ENCODE data around the gene ARHGAP44.
"Not testable (repeated sequence)": the region's sequence is repeated elsewhere in the genome, so short reads cannot be mapped to it uniquely, and the experiment has no call there.

ARHGAP44 gene

DNA sequence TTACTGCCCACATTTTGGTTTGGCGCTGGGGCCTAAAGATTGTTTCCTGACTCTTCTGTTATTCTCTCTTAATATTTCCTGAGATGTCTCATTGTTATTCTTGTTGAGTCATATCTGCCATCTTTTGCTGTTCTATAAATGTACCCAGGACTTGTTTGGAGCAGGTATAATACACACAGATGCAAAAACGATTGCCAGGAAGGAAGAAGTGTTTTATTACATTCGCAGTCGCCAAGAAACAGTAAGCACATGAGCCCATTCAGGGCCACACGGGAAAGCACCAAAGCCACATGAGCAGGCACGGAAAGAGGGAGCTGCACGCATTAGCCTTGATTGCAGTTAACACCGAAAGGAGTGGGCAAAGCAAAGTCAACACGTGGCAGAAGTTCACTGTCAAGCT is 70.2 kb downstream of the ARHGAP44 start:
- Histone ChIP-seq H3K27ac (ENCODE audit: low read depth, low read length) (no peak overlapping the region), H3K9ac (ENCODE audit: low read length) (no peak overlapping the region), H3K4me1 (ENCODE audit: control insufficient read depth, insufficient read depth, low read length) (no peaks in the 10 kb centered on the region), H3K36me3 (ENCODE audit: control insufficient read depth, insufficient read depth, low read length) (no peaks in the 10 kb centered on the region), H3K27me3 (ENCODE audit: control insufficient read depth, insufficient read depth, low read length) (no peaks in the 10 kb centered on the region), H3K4me3 (ENCODE audit: low read depth, low read length) (no peak overlapping the region), H3K9me3 (ENCODE audit: control insufficient read depth, insufficient read depth, low read depth, low read length) (peaks cover 4% of the 10 kb centered on the region; the same call in 1 of the 2 replicates)

DNA sequence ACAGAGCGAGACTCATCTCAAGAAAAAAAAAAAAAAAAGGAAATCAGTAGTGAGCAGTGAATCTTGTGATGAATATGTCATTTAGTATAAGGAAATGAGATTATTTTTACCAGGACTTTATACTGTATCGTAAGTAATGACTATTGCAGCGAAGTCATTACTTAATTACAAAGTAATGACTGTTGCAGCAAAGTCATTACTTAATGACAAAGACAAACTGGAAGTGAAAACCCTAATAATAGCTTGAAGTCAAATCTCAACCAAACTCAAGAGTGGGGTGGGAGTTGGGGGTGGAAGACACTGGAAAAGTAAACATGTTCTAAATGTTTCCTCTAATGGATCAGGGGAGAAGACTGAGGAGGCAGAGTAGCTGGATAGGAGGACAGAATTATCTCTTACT is 76.5 kb downstream of the ARHGAP44 start:
- Histone ChIP-seq H3K4me3 (ENCODE audit: low read depth, low read length) (no peak overlapping the region), H3K4me1 (ENCODE audit: control insufficient read depth, insufficient read depth, low read length) (no peaks in the 10 kb centered on the region), H3K27me3 (ENCODE audit: control insufficient read depth, insufficient read depth, low read length) (no peaks in the 10 kb centered on the region), H3K36me3 (ENCODE audit: control insufficient read depth, insufficient read depth, low read length) (no peaks in the 10 kb centered on the region), H3K9ac (ENCODE audit: low read length) (no peak overlapping the region), H3K9me3 (ENCODE audit: control insufficient read depth, insufficient read depth, low read depth, low read length) (no peaks in the 10 kb centered on the region), H3K27ac (ENCODE audit: low read depth, low read length) (no peak overlapping the region)

DNA sequence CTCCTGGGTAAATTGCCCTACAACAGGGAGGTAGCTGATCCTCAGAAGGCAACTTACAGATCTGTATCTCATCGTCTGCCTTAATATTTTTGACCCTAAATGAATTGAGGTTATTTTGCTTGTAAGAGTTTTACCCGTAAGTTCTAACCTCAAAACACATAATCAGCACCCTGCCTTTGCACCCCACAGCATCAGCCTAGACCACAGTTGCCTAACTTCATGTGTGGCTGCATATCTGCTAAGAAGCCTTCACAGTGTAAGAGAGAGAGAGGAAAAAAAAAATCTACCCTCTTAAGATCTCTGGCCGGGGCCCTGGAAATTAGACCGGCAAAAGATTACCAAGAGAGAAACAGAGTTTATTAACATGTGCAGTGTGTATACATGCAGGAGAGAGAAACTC is 76.9 kb downstream of the ARHGAP44 start:
- Histone ChIP-seq H3K27ac (ENCODE audit: low read depth, low read length) (no peak overlapping the region), H3K36me3 (ENCODE audit: control insufficient read depth, insufficient read depth, low read length) (no peaks in the 10 kb centered on the region), H3K9ac (ENCODE audit: low read length) (no peak overlapping the region), H3K27me3 (ENCODE audit: control insufficient read depth, insufficient read depth, low read length) (no peaks in the 10 kb centered on the region), H3K4me3 (ENCODE audit: low read depth, low read length) (no peak overlapping the region), H3K9me3 (ENCODE audit: control insufficient read depth, insufficient read depth, low read depth, low read length) (no peaks in the 10 kb centered on the region), H3K4me1 (ENCODE audit: control insufficient read depth, insufficient read depth, low read length) (no peaks in the 10 kb centered on the region)

DNA sequence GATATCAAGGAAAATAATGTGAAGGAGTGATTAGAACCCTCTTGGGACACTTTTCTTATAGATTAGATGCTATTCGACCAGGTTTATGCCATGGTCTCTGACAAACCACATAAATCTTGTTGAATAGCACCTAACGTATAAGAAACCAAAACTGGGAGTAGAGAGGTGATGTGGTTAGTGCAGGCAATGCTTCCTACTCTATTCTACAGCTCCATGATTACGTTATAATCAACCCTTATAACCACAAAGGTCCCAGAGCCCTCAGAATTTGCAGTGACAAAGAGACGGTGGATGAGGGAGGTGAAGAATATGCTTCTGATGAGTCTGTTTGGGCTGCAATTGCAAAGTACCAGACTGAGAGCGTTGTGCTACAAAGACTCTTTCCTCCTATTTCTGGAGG is 78.4 kb downstream of the ARHGAP44 start:
- Histone ChIP-seq H3K4me1 (ENCODE audit: control insufficient read depth, insufficient read depth, low read length) (no peaks in the 10 kb centered on the region), H3K36me3 (ENCODE audit: control insufficient read depth, insufficient read depth, low read length) (no peaks in the 10 kb centered on the region), H3K4me3 (ENCODE audit: low read depth, low read length) (no peak overlapping the region), H3K9me3 (ENCODE audit: control insufficient read depth, insufficient read depth, low read depth, low read length) (peaks cover 7% of the 10 kb centered on the region; the same call in 1 of the 2 replicates), H3K27ac (ENCODE audit: low read depth, low read length) (no peak overlapping the region), H3K27me3 (ENCODE audit: control insufficient read depth, insufficient read depth, low read length) (no peaks in the 10 kb centered on the region), H3K9ac (ENCODE audit: low read length) (no peak overlapping the region)

DNA sequence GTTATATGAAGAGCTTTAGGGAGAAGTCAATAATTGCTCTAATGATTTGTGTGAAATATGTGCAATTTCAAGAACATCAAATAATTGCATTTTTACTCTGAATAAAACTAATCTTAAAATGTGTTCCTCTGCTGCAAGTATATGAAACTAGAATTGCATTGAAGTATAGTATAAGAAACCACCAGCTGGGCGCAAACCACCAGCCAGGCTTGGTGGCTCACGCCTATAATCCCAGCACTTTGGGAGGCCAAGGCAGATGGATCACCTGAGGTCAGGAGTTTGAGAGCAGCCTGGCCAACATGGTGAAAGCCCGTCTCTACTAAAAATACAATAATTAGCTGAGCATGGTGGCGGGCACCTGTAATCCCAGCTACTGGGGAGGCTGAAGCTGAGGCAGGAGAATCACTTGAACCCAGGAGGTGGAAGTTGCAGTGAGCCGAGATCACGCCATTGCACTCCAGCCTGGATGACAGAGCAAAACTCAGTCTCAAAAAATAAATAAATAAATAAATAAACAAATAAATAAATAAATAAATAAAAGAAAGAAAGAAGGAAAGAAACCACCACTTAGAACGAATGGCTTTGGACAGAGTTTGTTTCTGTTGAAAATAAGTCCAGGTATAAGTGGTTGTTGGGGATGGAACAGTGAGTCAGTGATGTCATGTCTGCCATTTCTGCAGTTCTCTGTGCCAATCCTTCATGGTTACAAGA is 84.3 kb downstream of the ARHGAP44 start:
- not testable (repeated sequence) for H3K4me3 ChIP-seq (ENCODE audit: low read depth, low read length); H3K4me1 ChIP-seq (ENCODE audit: control insufficient read depth, insufficient read depth, low read length); H3K36me3 ChIP-seq (ENCODE audit: control insufficient read depth, insufficient read depth, low read length); H3K27ac ChIP-seq (ENCODE audit: low read depth, low read length); H3K27me3 ChIP-seq (ENCODE audit: control insufficient read depth, insufficient read depth, low read length); H3K9ac ChIP-seq (ENCODE audit: low read length); H3K9me3 ChIP-seq (ENCODE audit: control insufficient read depth, insufficient read depth, low read depth, low read length)

DNA sequence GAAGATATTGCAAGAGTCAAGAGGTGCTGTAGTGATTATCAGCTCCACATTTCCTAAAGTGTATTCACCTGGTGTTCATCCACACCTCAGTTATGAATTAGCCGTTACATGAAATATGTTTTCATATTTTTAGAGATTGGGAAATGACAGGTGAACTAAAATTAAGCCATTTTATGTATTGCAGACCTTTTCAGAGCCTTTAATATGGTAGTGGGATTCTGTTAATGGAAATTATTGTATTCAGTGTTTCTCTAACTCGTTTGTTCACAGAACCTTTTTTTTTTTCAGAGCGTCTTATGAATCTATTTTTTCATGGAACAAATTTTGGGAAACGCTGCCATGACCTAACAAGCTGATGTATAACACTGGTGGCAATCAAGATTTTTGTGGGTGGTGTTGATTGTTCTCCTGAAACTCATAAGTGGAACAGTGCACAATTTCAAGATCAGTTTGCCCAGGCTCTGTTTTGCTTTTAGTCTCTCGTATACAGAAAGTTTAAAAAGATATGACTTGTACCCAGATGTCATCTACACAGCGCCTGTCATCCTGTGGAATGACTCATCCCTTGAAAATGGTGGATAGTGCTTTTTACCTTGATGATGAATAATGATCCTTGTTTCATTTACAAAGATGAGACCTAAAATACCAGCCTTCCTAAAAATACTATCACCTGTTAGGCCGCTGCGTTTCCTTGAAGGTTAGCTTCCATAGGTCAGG is 88.8 kb downstream of the ARHGAP44 start:
- Histone ChIP-seq H3K36me3 (ENCODE audit: control insufficient read depth, insufficient read depth, low read length) (no peaks in the 10 kb centered on the region), H3K4me1 (ENCODE audit: control insufficient read depth, insufficient read depth, low read length) (no peaks in the 10 kb centered on the region), H3K4me3 (ENCODE audit: low read depth, low read length) (no peak overlapping the region), H3K27me3 (ENCODE audit: control insufficient read depth, insufficient read depth, low read length) (no peaks in the 10 kb centered on the region), H3K27ac (ENCODE audit: low read depth, low read length) (no peak overlapping the region), H3K9me3 (ENCODE audit: control insufficient read depth, insufficient read depth, low read depth, low read length) (no peaks in the 10 kb centered on the region), H3K9ac (ENCODE audit: low read length) (no peak overlapping the region)

DNA sequence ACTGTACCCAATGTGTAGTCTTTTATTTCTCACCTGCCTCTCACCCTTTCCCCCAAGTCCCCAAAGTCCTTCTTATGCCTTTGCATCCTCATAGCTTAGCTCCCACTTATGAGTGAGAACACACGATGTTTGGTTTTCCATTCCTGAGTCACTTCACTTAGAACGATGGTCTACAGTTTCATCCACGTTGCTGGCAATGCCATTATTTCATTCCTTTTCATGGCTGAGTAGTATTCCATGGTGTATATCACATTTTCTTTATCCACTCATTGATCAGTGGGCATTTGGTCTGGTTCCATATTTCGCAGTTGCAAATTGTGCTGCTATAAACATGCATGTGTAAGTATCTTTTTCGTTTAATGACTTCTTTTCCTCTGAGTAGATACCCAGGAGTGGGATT is 89.8 kb downstream of the ARHGAP44 start:
- not testable (repeated sequence) for H3K36me3 ChIP-seq (ENCODE audit: control insufficient read depth, insufficient read depth, low read length); H3K27ac ChIP-seq (ENCODE audit: low read depth, low read length); H3K27me3 ChIP-seq (ENCODE audit: control insufficient read depth, insufficient read depth, low read length); H3K4me3 ChIP-seq (ENCODE audit: low read depth, low read length); H3K9me3 ChIP-seq (ENCODE audit: control insufficient read depth, insufficient read depth, low read depth, low read length); H3K4me1 ChIP-seq (ENCODE audit: control insufficient read depth, insufficient read depth, low read length); H3K9ac ChIP-seq (ENCODE audit: low read length)

DNA sequence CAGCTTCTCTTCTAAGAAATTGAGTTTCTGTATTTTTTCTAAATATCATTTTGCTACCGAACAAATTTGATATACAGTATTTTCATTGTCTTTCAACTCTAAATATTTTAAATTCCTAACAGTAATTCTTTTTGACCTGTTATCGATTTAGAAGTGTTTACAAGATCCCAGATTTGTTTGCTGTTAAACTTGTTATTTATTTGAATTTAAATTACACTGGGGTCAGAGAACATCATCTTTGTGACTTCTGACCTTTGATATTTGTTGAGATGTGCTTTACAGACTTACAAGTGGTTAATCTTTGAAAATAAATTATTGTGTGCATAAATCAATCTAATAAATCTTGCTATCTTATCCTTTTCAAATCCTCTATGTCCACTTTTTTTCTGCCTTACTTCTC is 94.2 kb downstream of the ARHGAP44 start:
- no peak overlapping the region for H3K27ac ChIP-seq (ENCODE audit: low read depth, low read length)
- H3K9ac ChIP-seq (ENCODE audit: low read length): no peak overlapping the region
- H3K4me3 ChIP-seq (ENCODE audit: low read depth, low read length): no peak overlapping the region
- H3K4me1 ChIP-seq (ENCODE audit: control insufficient read depth, insufficient read depth, low read length): no peaks in the 10 kb centered on the region
- no peaks in the 10 kb centered on the region for H3K9me3 ChIP-seq (ENCODE audit: control insufficient read depth, insufficient read depth, low read depth, low read length)
- H3K36me3 ChIP-seq (ENCODE audit: control insufficient read depth, insufficient read depth, low read length): no peaks in the 10 kb centered on the region
- no peaks in the 10 kb centered on the region for H3K27me3 ChIP-seq (ENCODE audit: control insufficient read depth, insufficient read depth, low read length)

DNA sequence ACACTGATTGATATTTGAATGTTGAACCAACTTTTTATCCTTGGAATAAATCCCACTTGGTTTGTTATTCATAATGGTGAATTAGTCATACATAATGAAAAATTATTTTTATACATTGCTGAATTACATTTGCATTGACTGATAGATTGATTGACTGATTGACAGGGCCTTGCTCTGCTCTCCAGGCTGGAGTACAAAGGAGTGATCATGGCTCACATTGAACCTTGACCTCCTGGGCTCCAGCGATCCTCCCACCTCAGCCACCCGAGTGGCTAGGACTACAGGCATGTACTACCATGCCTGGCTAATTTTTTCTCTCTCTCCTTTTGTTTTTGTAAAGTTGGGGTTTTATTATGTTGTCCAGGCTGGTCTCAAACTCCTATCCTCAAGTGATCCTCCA is 97.8 kb downstream of the ARHGAP44 start:
- peaks cover 2% of the 10 kb centered on the region; the same call in 1 of the 2 replicates for H3K9me3 ChIP-seq (ENCODE audit: control insufficient read depth, insufficient read depth, low read depth, low read length)
- no peak overlapping the region for H3K9ac ChIP-seq (ENCODE audit: low read length)

DNA sequence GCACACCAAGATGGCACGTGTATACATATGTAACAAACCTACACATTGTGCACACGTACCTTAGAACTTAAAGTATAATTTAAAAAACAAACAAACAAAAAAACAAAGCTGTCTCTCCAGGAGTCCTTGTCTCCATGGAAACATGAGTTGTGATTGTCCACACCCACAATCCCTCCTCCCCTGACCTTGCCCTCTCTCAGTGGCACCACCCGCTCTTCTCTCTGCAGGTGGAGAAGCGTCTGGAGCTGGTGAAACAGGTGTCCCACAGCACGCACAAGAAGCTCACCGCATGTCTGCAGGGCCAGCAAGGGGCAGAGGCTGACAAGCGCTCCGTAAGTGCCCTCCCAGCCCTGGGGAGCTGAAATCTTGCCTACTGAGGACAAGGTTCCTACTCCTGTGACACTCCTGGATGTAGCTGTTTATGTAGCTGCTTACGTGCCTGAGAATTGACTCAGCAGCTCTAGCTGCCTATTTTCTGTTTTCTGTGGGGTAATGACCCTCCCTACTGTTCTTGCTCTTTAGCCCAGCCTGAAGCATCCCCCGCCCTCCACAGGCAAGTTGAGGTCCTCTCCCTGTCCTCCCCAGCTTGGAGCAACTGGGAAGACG is 107.0 kb downstream of the ARHGAP44 start:
- Histone ChIP-seq H3K27ac (ENCODE audit: low read depth, low read length) (no peak overlapping the region), H3K9ac (ENCODE audit: low read length) (no peak overlapping the region), H3K27me3 (ENCODE audit: control insufficient read depth, insufficient read depth, low read length) (no peaks in the 10 kb centered on the region), H3K4me1 (ENCODE audit: control insufficient read depth, insufficient read depth, low read length) (peaks cover 17% of the 10 kb centered on the region), H3K9me3 (ENCODE audit: control insufficient read depth, insufficient read depth, low read depth, low read length) (peaks cover 5% of the 10 kb centered on the region; the same call in 1 of the 2 replicates), H3K36me3 (ENCODE audit: control insufficient read depth, insufficient read depth, low read length) (no peaks in the 10 kb centered on the region), H3K4me3 (ENCODE audit: low read depth, low read length) (no peak overlapping the region)

More for the DNA sequence above, 97.8 kb downstream of the ARHGAP44 start:
- no peaks in the 10 kb centered on the region for H3K36me3 ChIP-seq (ENCODE audit: control insufficient read depth, insufficient read depth, low read length)
- no peak overlapping the region for H3K27ac ChIP-seq (ENCODE audit: low read depth, low read length)
- H3K27me3 ChIP-seq (ENCODE audit: control insufficient read depth, insufficient read depth, low read length): no peaks in the 10 kb centered on the region
- no peaks in the 10 kb centered on the region for H3K4me1 ChIP-seq (ENCODE audit: control insufficient read depth, insufficient read depth, low read length)
- H3K4me3 ChIP-seq (ENCODE audit: low read depth, low read length): no peak overlapping the region

DNA sequence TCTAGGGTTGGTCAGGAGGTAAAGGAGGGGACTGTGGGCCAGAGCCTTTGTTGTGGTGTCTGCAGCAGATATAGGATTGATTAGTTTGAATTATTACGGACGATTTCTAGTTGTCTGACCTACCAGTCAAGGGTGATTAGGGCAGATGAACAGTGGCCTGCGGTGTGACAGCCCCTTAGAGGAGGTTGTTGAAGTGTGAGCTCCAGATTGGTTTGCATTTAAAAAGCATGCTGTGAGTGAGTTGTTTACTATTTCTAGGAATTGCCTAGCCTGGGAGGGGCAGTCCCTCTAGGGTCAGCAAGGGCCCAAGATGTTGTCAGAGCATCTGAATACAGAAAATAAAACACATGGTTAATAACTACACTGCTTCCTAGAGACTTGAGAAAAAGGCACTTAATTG is 108.8 kb downstream of the ARHGAP44 start:
- H3K9ac ChIP-seq (ENCODE audit: low read length): no peak overlapping the region
- H3K4me3 ChIP-seq (ENCODE audit: low read depth, low read length): no peak overlapping the region
- 0 out of 2 replicates have a peak, but pooled peaks cover 2% of the 10 kb centered on the region for H3K9me3 ChIP-seq (ENCODE audit: control insufficient read depth, insufficient read depth, low read depth, low read length)
- peaks cover 17% of the 10 kb centered on the region for H3K4me1 ChIP-seq (ENCODE audit: control insufficient read depth, insufficient read depth, low read length)
- no peaks in the 10 kb centered on the region for H3K27me3 ChIP-seq (ENCODE audit: control insufficient read depth, insufficient read depth, low read length)
- H3K27ac ChIP-seq (ENCODE audit: low read depth, low read length): no peak overlapping the region
- no peaks in the 10 kb centered on the region for H3K36me3 ChIP-seq (ENCODE audit: control insufficient read depth, insufficient read depth, low read length)

All from HUES6 (cell line).